Measurements from ENCODE around the gene APBA3.

DNA sequence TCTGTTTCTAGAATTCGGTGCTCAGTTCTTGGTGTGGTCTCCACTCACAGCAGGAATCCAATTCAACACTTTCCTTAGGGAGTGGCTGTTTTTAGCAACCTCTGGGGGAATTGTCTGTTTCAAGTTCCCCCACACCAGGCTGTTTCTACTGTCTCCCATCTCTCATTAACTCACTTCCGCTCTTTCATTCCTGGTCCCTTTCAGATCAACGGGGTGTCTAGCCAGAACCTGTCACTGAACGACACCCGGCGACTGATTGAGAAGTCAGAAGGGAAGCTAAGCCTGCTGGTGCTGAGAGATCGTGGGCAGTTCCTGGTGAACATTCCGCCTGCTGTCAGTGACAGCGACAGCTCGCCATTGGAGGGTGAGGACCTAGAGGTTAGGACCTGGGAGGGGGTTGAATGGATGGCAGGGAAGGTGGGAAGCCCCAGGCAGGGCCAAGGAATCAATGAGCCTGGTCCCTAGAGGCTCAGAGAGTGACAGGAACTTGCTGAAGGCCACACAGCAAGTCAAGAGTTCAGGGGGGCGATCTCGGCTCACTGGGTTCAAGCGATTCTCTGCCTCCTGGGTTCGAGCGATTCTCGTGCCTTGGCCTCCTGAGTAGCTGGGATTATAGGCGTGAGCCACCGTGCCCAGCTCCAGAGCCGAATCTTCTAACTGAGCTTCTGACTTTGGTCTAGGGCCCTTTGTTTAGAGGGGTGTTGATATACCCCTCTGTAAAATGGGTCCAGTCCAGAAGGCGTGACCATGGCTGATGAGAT, 27.8 kb downstream of the APBA3 start:
- TF ChIP-seq, protein P1, sequence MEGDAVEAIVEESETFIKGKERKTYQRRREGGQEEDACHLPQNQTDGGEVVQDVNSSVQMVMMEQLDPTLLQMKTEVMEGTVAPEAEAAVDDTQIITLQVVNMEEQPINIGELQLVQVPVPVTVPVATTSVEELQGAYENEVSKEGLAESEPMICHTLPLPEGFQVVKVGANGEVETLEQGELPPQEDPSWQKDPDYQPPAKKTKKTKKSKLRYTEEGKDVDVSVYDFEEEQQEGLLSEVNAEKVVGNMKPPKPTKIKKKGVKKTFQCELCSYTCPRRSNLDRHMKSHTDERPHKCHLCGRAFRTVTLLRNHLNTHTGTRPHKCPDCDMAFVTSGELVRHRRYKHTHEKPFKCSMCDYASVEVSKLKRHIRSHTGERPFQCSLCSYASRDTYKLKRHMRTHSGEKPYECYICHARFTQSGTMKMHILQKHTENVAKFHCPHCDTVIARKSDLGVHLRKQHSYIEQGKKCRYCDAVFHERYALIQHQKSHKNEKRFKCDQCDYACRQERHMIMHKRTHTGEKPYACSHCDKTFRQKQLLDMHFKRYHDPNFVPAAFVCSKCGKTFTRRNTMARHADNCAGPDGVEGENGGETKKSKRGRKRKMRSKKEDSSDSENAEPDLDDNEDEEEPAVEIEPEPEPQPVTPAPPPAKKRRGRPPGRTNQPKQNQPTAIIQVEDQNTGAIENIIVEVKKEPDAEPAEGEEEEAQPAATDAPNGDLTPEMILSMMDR (IDR thresholded peaks at IDR 0.05; ENCODE audit: insufficient read depth, low read length), result no peak
- peak; percentile 17; the same call in 1 of the 2 replicates for TF ChIP-seq SPI1 (IDR thresholded peaks at IDR 0.05; ENCODE audit: borderline replicate concordance, low read depth)
- TF ChIP-seq, protein P2, sequence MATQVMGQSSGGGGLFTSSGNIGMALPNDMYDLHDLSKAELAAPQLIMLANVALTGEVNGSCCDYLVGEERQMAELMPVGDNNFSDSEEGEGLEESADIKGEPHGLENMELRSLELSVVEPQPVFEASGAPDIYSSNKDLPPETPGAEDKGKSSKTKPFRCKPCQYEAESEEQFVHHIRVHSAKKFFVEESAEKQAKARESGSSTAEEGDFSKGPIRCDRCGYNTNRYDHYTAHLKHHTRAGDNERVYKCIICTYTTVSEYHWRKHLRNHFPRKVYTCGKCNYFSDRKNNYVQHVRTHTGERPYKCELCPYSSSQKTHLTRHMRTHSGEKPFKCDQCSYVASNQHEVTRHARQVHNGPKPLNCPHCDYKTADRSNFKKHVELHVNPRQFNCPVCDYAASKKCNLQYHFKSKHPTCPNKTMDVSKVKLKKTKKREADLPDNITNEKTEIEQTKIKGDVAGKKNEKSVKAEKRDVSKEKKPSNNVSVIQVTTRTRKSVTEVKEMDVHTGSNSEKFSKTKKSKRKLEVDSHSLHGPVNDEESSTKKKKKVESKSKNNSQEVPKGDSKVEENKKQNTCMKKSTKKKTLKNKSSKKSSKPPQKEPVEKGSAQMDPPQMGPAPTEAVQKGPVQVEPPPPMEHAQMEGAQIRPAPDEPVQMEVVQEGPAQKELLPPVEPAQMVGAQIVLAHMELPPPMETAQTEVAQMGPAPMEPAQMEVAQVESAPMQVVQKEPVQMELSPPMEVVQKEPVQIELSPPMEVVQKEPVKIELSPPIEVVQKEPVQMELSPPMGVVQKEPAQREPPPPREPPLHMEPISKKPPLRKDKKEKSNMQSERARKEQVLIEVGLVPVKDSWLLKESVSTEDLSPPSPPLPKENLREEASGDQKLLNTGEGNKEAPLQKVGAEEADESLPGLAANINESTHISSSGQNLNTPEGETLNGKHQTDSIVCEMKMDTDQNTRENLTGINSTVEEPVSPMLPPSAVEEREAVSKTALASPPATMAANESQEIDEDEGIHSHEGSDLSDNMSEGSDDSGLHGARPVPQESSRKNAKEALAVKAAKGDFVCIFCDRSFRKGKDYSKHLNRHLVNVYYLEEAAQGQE (IDR thresholded peaks at IDR 0.05; ENCODE audit: insufficient replicate concordance, low read depth), result no peak

Data from HL-60 (cell line).